IMR-90 (cell line): Measurements from ENCODE around the gene DMD. TPM values are rescaled to one million over a fixed set of nuclear protein-coding genes. Genes with fewer than 3 reads are reported as not detected.
A peak's percentile ranks its signal among the peaks of the same experiment; 100 is the strongest.

ENCODE experiments used
- ATAC-seq: fragments of 200-7000 bp; cut with Tn5 transposase; 2 replicates; pipeline ENCODE4 v1.9.1; 2020; ENCODE audit warnings: low read depth, mild to moderate bottlenecking, moderate library complexity
- BruUV-seq: library from RNA; stranded (reverse); fragments of 400-500 nt; replicated peaks from 2 replicates; lab custom pipeline; 2021; lab: Mats Ljungman, UMichigan
- CTCF ChIA-PET: fragments of 300-600 bp; formaldehyde crosslinking; extraction: SDS; loops from one replicate; lab custom pipeline; 2021; ENCODE audit warnings: antibody characterized with exemption; lab: Yijun Ruan, JAX
- POLR2A ChIA-PET: fragments of 300-600 bp; sonication (Branson Sonifier 250); formaldehyde crosslinking; loops from one replicate; lab custom pipeline; 2022; ENCODE audit warnings: antibody characterized with exemption; ENCODE audit not compliant: unreplicated experiment; lab: Charles Lee
- DNase-seq: peaks from one replicate; pipeline ENCODE4 v3.0.0; 2013
- H2AFZ ChIP-seq: replicated peaks from 2 replicates; pipeline ENCODE3; 2013; ENCODE audit warnings: low read length, mild to moderate bottlenecking; ENCODE audit not compliant: poor library complexity
- H2AK5ac ChIP-seq: 2 replicates; pipeline ENCODE4 v1.6.1; 2013; ENCODE audit warnings: low read depth, low read length, inconsistent platforms
- H2AK9ac ChIP-seq: replicated peaks from 2 replicates; pipeline ENCODE3; 2013; ENCODE audit warnings: mild to moderate bottlenecking, low read depth, low read length, moderate library complexity; ENCODE audit not compliant: poor library complexity
- H2BK120ac ChIP-seq: 2 replicates; pipeline ENCODE4 v1.6.1; 2013; ENCODE audit warnings: low read depth, low read length, inconsistent platforms
- H2BK15ac ChIP-seq: 3 replicates; pipeline ENCODE4 v1.6.1; 2013; ENCODE audit warnings: low read depth, low read length, inconsistent platforms
- H2BK20ac ChIP-seq: 2 replicates; pipeline ENCODE4 v1.6.1; 2013; ENCODE audit warnings: low read depth, mild to moderate bottlenecking, inconsistent platforms, low read length, moderate library complexity
- H2BK5ac ChIP-seq: 2 replicates; pipeline ENCODE4 v1.6.1; 2013; ENCODE audit warnings: mild to moderate bottlenecking, low read depth, low read length, inconsistent platforms; ENCODE audit not compliant: poor library complexity, severe bottlenecking
- H3K14ac ChIP-seq: replicated peaks from 2 replicates; pipeline ENCODE4 v1.6.1; 2013; ENCODE audit warnings: low read depth, low read length, inconsistent platforms
- H3K18ac ChIP-seq: 2 replicates; pipeline ENCODE4 v1.6.1; 2013; ENCODE audit warnings: low read depth, low read length, control low read depth
- H3K23ac ChIP-seq: 2 replicates; pipeline ENCODE4 v1.6.1; 2013; ENCODE audit warnings: low read depth, low read length, inconsistent platforms
- H3K27ac ChIP-seq: 2 replicates; pipeline ENCODE4 v1.5.1; 2013; ENCODE audit warnings: mild to moderate bottlenecking, control low read depth, low read length; ENCODE audit not compliant: insufficient read depth
- H3K27me3 ChIP-seq: 2 replicates; pipeline ENCODE4 v1.6.1; 2013; ENCODE audit warnings: low read length; ENCODE audit not compliant: control insufficient read depth, insufficient read depth
- H3K36me3 ChIP-seq: 2 replicates; pipeline ENCODE4 v1.6.1; 2013; ENCODE audit warnings: low read length, mixed read lengths; ENCODE audit not compliant: control insufficient read depth, insufficient read depth
- H3K4ac ChIP-seq: 2 replicates; pipeline ENCODE4 v1.6.1; 2013; ENCODE audit warnings: low read depth, low read length, inconsistent platforms
- H3K4me1 ChIP-seq: 2 replicates; pipeline ENCODE4 v1.6.1; 2013; ENCODE audit warnings: low read length, mixed read lengths; ENCODE audit not compliant: control insufficient read depth, insufficient read depth
- H3K4me2 ChIP-seq: 2 replicates; pipeline ENCODE4 v1.6.1; 2013; ENCODE audit warnings: low read depth, mild to moderate bottlenecking, control low read depth, low read length, moderate library complexity
- H3K4me3 ChIP-seq: 2 replicates; pipeline ENCODE4 v1.5.1; 2013; ENCODE audit warnings: low read depth, mild to moderate bottlenecking, control low read depth, low read length, moderate library complexity; ENCODE audit not compliant: insufficient read depth
- H3K56ac ChIP-seq: 2 replicates; pipeline ENCODE4 v1.6.1; 2013; ENCODE audit warnings: low read length, inconsistent platforms; ENCODE audit not compliant: insufficient read depth; ENCODE audit errors: extremely low read depth
- H3K79me1 ChIP-seq, 2 experiments: 2 replicates each; pipeline ENCODE4 v1.6.1; 2013; ENCODE audit warnings: low read length in 2 of 2, inconsistent platforms in 1 of 2, low read depth in 1 of 2
- H3K9ac ChIP-seq: 2 replicates; pipeline ENCODE4 v1.6.1; 2013; ENCODE audit warnings: low read depth, low read length, control low read depth
- H3K9me1 ChIP-seq: 2 replicates; pipeline ENCODE4 v1.6.1; 2013; ENCODE audit warnings: low read length, inconsistent platforms; ENCODE audit not compliant: insufficient read depth
- H3K9me3 ChIP-seq: 2 replicates; pipeline ENCODE4 v1.6.1; 2013; ENCODE audit warnings: low read length; ENCODE audit not compliant: control insufficient read depth, insufficient read depth
- H4K20me1 ChIP-seq: 2 replicates; pipeline ENCODE4 v1.6.1; 2013; ENCODE audit warnings: low read length, inconsistent platforms; ENCODE audit not compliant: insufficient read depth
- H4K5ac ChIP-seq: 2 replicates; pipeline ENCODE4 v1.6.1; 2013; ENCODE audit warnings: mild to moderate bottlenecking, low read depth, low read length, control low read depth
- H4K8ac ChIP-seq, 2 experiments: 2 replicates each; pipeline ENCODE4 v1.6.1; 2013; ENCODE audit warnings: low read depth in 2 of 2, low read length in 2 of 2, control low read depth in 1 of 2, inconsistent platforms in 1 of 2
- H4K91ac ChIP-seq: 2 replicates; pipeline ENCODE4 v1.6.1; 2013; ENCODE audit warnings: low read depth, low read length, inconsistent platforms; ENCODE audit not compliant: insufficient read depth
- BHLHE40 ChIP-seq: fragments of 150-350 bp; IDR thresholded peaks from 2 replicates; pipeline ENCODE4 v1.6.1; 2016; ENCODE audit warnings: mild to moderate bottlenecking, low read depth, low read length
- CEBPB ChIP-seq: IDR thresholded peaks from 2 replicates; pipeline ENCODE4 v1.6.1; 2012; ENCODE audit warnings: low read depth, low read length, improper control_type of control experiment
- CTCF ChIP-seq: conservative IDR thresholded peaks from 2 replicates; pipeline ENCODE4 v1.5.1; 2012; ENCODE audit warnings: mild to moderate bottlenecking, low read depth, low read length, improper control_type of control experiment
- ELK1 ChIP-seq: fragments of 150-350 bp; IDR thresholded peaks from 2 replicates; pipeline ENCODE4 v1.6.1; 2016; ENCODE audit warnings: low read depth, mild to moderate bottlenecking, low read length, moderate library complexity, borderline replicate concordance
- FOS ChIP-seq: fragments of 150-350 bp; IDR thresholded peaks from 2 replicates; pipeline ENCODE4 v1.6.1; 2016; ENCODE audit warnings: low read depth, low read length
- MAFK ChIP-seq: IDR thresholded peaks from 2 replicates; pipeline ENCODE4 v1.6.1; 2012; ENCODE audit warnings: low read depth, low read length, improper control_type of control experiment
- MAZ ChIP-seq: IDR thresholded peaks from 2 replicates; pipeline ENCODE4 v1.6.1; 2012; ENCODE audit warnings: low read depth, mild to moderate bottlenecking, low read length, improper control_type of control experiment, moderate library complexity, borderline replicate concordance
- MXI1 ChIP-seq: IDR thresholded peaks from 2 replicates; pipeline ENCODE4 v1.6.1; 2012; ENCODE audit warnings: low read depth, mild to moderate bottlenecking, low read length, moderate library complexity, borderline replicate concordance
- POLR2A ChIP-seq: IDR thresholded peaks from 2 replicates; pipeline ENCODE4 v1.6.1; 2012; ENCODE audit warnings: mild to moderate bottlenecking, low read depth, low read length
- RAD21 ChIP-seq: IDR thresholded peaks from 2 replicates; pipeline ENCODE4 v1.6.1; 2012; ENCODE audit warnings: low read length, improper control_type of control experiment
- RCOR1 ChIP-seq: IDR thresholded peaks from 2 replicates; pipeline ENCODE4 v1.6.1; 2012; ENCODE audit warnings: mild to moderate bottlenecking, low read length, improper control_type of control experiment; ENCODE audit not compliant: insufficient replicate concordance
- RFX5 ChIP-seq: IDR thresholded peaks from 2 replicates; pipeline ENCODE4 v1.8.0; 2012; ENCODE audit warnings: low read depth, mild to moderate bottlenecking, low read length, moderate library complexity
- SMC3 ChIP-seq: fragments of 150-350 bp; IDR thresholded peaks from 2 replicates; pipeline ENCODE4 v1.6.1; 2016; ENCODE audit warnings: low read depth, mild to moderate bottlenecking, antibody characterized with exemption, low read length, moderate library complexity
- WGBS, 2 experiments: methylation state at CpG; one replicate each; pipeline versions ENCODE4 v1.1.5 to v1.1.7; 2013; ENCODE audit warnings: missing lambda C conversion rate in 2 of 2; ENCODE audit not compliant: insufficient read length in 1 of 2; ENCODE audit errors: extremely low coverage in 2 of 2; 5-methylcytosine and 5-hydroxymethylcytosine counted together
- dilution Hi-C: fragments of 300-500 bp; cut with HindIII; formaldehyde crosslinking; loops from one replicate; pipeline ENCODE4 v1.14.3; 2018; ENCODE audit warnings: low sequenced_read_pairs; ENCODE audit not compliant: unreplicated experiment
- in situ Hi-C: fragments of 300-500 bp; cut with MboI; formaldehyde crosslinking; loops from 3 replicates; pipeline ENCODE4 v1.14.3; 2019; ENCODE audit warnings: low sequenced_read_pairs, inconsistent platforms, mixed read lengths
- intact Hi-C: fragments of 100-400 bp; cut with micrococcal nuclease; formaldehyde crosslinking; loops from 2 replicates; pipeline ENCODE4 v1.10.0; 2022
- polyA plus RNA-seq, 3 experiments: library from polyadenylated mRNA; depleted of rRNA; stranded (reverse); fragments of >200 nt; gene quantifications; 2 replicates each; pipeline ENCODE4 v1.2.3, GENCODE V29; 2012; ENCODE audit warnings: low replicate concordance in 1 of 3
- total RNA-seq: library from RNA; depleted of rRNA; stranded (reverse); fragments of >200 nt; gene quantifications from 2 replicates; pipeline ENCODE4 v1.2.3, GENCODE V29; 2012

The DMD gene
- total and polyA plus RNA-seq, 2 of the 4 experiments (the other 2 are of a cell fraction), result 6.6 to 11.8 TPM

- H2AFZ ChIP-seq, result no peak overlapping the region
- H3K27me3 ChIP-seq, result no peaks in the 10 kb centered on the region
- H3K4me2 ChIP-seq, result no peak overlapping the region
- H3K9ac ChIP-seq, result no peak overlapping the region
- no peak overlapping the region for H3K27ac ChIP-seq
- DNase-seq (peak; percentile 83), ATAC-seq (peak; percentile 56)
- H3K4me3 ChIP-seq, result no peak overlapping the region
- TF ChIP-seq ELK1, result no peak
- TF ChIP-seq RCOR1, result no peak
- no peak for TF ChIP-seq RAD21
- no peak for TF ChIP-seq MXI1
- TF ChIP-seq FOS, result peak; percentile 56
- TF ChIP-seq RFX5, result no peak
- TF ChIP-seq MAFK, result peak; percentile 16; the same call in 1 of the 2 replicates
- no peak for TF ChIP-seq POLR2A
- TF ChIP-seq BHLHE40, result 0 out of 2 replicates have a peak, but pooled peaks have one; percentile 3
- no peak for TF ChIP-seq MAZ
- no peak for TF ChIP-seq CTCF
- no peak for TF ChIP-seq CEBPB
- TF ChIP-seq SMC3, result no peak
- no peak overlapping the region for H4K5ac ChIP-seq
- peak overlapping the region; percentile 52; the same call in 1 of the 2 replicates for H2BK20ac ChIP-seq
- no peak overlapping the region for H3K14ac ChIP-seq
- no peak overlapping the region for H3K23ac ChIP-seq
- ChIA-PET CTCF (interaction anchor here (1.0 kb wide), 1 partner anchor 20 kb away, joined by 4 read pairs; no protein-coding TSS in a partner anchor), POLR2A (no interaction called here)
- BruUV-seq, result no TSS peak
- H3K79me1 ChIP-seq, result no peaks in the 10 kb centered on the region
- H4K91ac ChIP-seq, result no peak overlapping the region
- intact Hi-C loops, result no loop called here
- no peaks in the 10 kb centered on the region for H3K36me3 ChIP-seq
- H4K8ac ChIP-seq, result no peak overlapping the region
- H4K20me1 ChIP-seq, result no peaks in the 10 kb centered on the region
- no peak overlapping the region for H2BK5ac ChIP-seq
- H3K18ac ChIP-seq, result no peak overlapping the region; the same call in 1 of the 2 replicates
- 0 out of 3 replicates have a peak overlapping the region, but pooled peaks have one; percentile 14 for H2BK15ac ChIP-seq
- no peaks in the 10 kb centered on the region for H3K9me1 ChIP-seq
- no peak overlapping the region for H2AK5ac ChIP-seq
- H3K4me1 ChIP-seq, result no peaks in the 10 kb centered on the region
- 87% methylated on average over 3 of the region's 3 CpGs; no CpG with 5 or more reads in 1 of the 2 experiments for WGBS, 2 experiments
- no peak overlapping the region for H3K4ac ChIP-seq
- no peak overlapping the region for H2AK9ac ChIP-seq
- H3K56ac ChIP-seq, result no peak overlapping the region
- dilution Hi-C loops, result no loop called here
- no peak overlapping the region for H2BK120ac ChIP-seq
- in situ Hi-C loops, result no loop called here
- H3K9me3 ChIP-seq, result no peaks in the 10 kb centered on the region
These were observed 1814.2 kb downstream of the DMD start for GRCh38 chrX:31397119-31397518.
